HG02870 (cell line): ENCODE measurements around the gene PURA.
A peak's percentile ranks its signal among the peaks of the same experiment; 100 is the strongest.

ENCODE experiments used
- ATAC-seq: cut with Tn5 transposase; IDR thresholded peaks from one replicate; pipeline ENCODE4 v1.9.1; 2021; ENCODE audit warnings: mild to moderate bottlenecking, moderate library complexity; ENCODE audit not compliant: unreplicated experiment

Gene PURA

DNA sequence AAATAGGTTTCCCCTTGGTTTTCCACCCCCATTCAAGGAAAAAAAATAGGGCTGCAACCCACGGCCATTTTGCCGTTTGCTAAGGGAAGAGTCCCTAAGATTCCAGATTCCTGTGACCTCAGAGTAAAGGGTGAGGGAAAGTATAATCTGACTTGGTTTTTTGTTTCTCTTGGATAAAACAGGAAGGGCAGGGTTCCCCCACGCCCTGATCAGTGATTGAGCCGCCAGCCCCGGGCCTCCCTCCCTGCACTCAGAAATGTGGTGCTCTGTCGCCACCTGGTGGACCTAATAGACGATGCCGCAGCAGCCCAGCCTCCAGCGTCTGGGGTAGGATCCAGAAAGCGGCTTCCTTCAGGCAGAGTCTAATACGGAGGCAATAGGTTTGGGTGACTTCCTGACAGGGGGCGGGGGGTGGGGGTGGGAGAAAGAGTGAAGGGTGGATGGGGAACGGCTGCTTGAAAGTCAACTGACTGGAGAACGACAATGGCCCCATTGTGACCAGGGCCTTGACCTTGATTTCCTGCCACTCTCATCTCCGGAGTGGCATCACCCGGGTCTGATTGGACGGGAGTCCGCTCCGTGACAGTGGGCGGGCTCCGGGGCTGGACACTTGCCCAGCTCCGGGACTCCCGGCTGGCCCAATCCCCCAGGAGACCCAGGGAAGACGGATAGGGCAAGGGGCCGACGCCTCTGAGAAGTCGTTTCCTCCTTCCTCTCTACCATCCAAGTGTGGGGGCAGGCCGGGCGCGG lies 43.3 kb downstream of the PURA start:
- peak; percentile 86 for ATAC-seq

DNA sequence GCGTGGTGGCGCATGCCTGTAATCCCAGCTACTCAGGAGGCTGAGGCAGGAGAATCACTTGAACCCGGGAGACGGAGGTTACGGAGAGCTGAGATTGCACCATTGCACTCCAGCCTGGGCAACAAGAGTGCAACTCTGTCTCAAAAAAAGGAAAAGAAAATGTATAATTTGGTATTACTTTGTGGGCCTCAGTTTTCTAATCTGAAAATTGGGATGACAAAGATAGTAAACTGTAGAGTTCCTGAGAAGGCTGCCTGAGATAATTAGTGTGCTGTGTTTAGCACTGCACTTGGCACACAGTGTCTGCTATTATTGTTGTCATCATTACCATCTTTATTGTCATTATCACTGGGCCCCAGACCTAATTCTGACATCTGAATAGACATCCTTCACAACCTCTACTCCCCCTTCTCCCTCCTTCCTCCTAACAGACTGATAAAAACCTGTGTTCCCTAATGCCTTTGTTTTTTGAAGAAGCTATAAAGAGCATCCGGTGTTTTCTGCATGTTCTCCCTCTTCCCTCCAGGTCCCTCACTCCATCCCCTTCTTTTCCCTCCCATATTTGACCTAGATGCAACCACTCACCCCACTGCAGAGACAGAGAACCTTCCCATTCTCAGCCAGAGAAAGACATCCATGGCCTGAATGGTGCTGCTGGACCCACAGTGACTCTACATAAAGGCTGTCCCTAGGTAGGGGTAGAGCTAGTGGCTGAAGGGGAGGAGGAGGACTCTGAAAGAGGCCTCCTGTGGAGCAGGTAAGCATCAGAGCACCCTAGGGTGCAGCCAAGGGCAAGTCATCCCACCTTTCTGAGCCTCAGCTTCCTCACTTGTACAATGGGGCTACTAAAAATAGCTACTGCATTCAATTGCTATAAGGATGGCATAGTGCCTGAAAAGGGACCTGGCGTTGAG lies 45.4 kb downstream of the PURA start:
- no peak for ATAC-seq

DNA sequence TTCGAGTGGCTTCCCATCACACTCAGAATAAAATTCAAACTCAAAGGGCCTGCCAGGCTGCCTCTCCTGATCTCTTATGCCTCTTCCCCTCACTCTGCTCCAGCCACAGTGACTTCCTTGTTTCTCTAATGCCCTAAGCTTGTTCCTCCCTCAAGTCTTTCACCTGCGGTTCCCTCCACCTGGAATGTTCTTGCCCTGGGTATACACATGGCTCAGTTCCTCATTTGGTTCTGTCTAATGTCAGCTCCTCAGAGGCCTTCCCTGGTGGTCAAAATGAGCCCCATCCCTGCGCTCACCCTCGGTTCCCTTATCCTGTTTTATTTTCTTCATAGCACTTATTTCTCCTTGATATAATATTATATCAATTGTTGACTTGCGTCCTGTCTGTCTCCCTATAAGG lies 48.4 kb downstream of the PURA start:
- ATAC-seq = no peak

DNA sequence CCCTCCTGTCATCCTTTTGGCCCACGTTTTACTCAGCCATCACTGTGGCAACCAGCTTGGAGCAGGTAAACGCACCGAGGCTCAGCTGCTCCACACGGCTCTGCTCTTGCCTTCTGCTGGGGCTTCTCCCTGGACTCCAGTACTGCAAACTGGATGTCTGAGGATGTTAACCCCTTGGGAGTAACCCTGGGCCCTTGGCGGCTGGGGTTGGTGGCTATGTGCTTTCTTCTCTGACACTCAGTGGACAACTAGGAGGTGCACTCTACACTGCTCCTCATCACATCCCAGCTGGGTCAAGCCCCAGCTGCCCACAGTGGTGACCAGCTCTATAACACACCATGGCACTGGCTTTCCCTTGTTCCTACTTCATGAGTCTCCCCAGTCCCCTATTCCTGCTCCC lies 48.9 kb downstream of the PURA start:
- ATAC-seq = no peak

DNA sequence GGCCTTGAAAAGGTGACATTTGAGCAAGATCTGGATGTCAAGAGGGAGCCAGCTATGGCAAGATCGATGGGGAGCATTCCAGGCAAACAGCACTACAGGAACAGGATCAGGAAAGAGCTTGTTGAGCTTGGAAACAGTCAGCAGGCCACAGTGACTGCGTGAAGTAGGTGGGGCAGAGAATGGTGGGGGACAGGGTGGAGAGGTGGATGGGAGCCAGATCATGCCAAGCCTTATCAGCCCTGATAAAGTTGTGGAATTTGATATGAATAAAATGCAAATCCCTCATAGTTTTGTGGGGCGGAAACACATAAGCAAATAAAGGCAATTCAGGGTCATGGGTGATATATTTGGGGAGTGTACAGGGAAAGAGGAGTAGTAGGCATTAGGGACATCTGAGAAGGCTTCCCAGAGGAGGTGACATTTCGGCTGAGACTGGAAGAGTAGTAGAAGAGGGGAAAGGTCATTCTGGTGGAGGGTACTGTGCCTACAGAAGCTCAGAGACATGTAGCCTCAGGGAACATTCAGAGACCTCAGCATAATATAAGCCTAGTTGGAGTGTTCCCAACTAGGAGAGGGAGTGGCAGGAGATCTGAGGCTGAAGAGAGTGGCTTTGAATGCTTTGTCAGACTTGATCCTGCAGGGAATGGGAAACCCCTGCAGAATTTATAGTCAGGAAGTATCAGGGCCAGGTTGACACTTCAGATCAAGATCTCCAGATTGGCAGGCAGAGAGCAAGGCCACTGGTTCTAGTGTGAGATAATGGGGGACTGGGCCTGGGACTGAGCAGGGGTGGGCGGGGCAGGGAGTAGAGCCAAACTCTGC lies 51.4 kb downstream of the PURA start:
- ATAC-seq = no peak

DNA sequence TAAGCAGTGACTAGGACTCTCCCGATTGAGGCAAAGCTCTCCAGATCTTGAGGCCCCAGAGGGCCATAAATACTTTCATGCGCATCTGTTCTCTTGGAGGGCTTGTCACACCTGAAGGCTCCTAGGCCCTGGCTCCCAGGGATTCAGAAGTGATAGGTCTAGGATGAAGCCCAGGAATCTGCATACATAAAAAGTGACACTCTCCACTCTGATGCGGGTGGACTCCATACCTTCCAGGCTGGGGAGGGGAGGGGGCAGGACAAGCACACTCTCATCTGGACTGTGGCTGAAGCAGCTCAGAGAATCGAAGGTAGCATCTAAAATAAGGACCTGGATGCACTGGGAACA lies 52.0 kb downstream of the PURA start:
- no peak for ATAC-seq

DNA sequence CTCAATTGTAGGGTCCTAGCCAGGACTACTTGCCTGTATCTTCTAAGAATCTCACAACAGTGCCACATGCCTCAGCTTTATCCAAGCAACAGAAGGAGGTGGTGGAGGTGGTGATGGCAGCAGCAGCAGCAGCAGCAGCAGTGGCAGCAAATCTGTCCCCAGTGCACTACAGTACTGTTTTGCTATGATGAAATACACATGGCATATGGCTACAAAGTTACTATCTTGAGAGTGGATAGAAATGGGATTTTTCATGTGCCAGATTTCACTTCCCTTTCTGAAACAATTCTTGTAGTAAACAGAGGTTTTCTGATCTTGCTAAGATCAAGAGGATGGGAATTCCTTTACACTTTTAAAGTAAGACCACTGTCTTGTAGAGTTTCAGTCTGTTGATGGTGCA lies 53.0 kb downstream of the PURA start:
- no peak for ATAC-seq

DNA sequence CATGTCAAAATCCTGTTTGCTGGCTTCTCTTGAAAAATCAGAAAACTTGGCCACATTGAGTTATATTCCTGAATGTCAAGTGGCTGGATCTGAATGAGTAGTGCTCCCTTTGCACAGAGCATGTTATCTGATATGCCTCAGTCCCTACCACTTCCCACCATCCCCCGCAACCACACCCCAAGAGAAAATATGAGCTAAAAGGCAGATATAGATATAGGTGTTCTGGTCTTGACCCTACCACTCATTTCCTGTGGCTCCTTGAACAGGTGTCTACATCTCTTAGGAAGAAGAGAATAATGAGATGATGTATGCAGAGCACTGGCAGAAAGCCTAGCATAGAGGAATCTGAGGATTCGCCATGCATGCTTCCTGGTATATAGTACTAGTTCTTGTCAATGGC lies 54.5 kb downstream of the PURA start:
- no peak for ATAC-seq

DNA sequence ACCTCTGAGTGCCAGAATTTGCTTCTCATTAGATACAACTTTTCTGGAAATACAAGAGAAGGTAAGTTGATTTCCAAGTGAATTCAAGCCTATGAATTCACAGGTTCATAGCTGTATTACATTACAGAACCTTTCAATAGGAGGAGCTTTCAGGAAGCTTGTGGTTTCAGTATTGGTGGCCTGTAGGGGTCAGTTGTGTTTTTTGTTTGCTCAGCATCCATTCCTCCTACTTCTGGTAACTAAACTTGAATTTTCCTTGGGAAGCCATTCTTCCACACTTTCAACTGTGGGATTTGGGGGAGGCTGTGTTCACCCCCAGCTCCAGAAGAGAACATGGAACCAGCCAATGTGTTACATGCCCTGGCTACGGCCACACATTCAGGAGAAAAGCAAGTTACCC lies 55.5 kb downstream of the PURA start:
- no peak for ATAC-seq

DNA sequence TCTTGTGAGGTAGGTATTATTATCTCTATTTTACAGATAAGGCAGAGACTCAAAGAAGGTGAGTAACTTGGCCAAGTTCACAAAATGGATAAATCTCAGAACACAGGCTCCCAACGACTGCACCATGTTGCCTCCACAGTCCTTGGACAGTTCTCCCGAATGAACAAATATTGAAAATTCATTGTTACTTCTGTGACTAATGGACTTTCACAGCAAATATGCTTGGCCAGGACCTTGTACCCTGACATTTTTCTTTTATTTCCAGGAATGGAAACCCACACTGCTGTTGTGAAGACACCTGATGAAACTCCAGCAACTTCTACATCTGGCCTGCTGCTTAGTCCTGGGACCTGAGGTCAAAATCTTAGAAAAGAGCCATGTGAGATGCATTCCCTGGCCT lies 58.6 kb downstream of the PURA start:
- ATAC-seq = no peak

DNA sequence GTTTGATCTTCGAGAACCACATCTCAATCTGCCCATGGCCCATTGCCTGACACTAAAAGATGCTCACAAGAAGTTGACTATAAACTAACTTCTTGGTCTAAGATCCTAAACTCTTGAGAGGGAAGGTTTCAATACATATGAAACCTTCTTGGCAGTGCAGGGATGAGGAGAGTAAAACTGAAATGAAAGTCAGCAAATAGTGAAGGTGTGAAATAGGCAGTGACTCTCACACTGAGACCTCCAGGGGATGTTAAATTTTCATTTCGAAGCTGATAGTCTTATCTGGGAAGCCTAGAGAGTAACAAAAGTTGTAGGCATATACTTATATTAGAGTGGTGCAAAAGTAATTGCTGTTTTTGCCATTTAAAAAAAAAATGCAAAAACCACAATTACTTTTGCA lies 60.1 kb downstream of the PURA start:
- ATAC-seq = no peak

DNA sequence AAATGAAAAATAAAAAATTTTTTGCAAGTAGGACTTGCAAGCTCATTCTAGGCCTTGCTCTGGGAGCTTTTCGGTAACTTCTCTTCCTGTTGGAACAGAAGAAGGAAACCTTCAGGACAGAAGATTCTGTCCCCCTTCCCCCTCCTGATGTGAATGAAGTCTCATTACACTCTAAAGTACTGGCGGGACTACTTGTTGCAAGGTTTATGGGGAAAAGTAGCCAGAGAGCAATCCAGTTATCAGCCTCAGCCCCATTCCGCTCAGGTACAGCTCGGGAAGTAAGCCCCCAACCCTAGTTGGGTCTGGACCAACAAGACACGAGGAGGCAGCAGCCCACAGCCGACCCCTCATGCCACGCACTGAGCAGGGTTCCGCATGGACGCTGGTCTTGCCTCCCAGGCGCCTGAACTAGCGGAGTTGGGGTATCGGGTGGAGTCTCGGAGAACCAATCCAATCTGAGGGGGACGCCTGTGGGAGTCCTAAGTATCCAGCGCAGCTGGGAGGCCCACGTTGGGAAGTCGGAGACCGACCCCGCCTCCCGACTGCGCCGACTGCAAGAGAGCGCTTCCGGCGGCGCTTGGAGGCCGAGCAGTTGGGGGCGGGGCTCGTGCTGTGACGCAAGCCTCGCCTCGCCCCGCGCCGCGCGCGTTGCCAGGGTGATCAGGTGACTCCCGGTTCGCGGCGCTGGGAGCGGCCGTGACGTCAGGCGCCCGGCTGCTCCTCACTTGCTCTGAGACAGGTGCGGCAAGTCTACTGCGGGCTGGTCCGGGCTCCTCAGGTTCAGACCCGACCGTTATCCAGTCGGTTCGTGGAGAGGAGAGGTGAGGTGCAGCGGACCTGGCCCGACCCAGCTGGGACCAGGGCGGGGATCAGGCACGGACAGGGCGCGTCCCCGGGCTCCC lies 60.8 kb downstream of the PURA start, which contains the start of gene CYSTM1:
TSS of gene CYSTM1 (plus strand) at position 724 of the 902 bp plus-strand sequence. CDS start 19,278 bp downstream, outside the sequence.
- ATAC-seq = peak; percentile 89
